Measurements from ENCODE around the gene TFEB. TPM values are rescaled to one million over a fixed set of nuclear protein-coding genes. Genes with fewer than 3 reads are reported as not detected.

TFEB gene
- total and polyA plus RNA-seq, 2 of the 8 experiments (the other 6 are each of a cell fraction or from before 2014, with no cell fraction given): 2.3 to 6.7 TPM

- DNase-seq (ENCODE audit: low read depth in 1 of 2, low spot score in 2 of 2) (no peak), FAIRE-seq (no peak)
- Histone ChIP-seq H3K18ac (ENCODE audit: extremely low read depth, low read length) (no peak overlapping the region), H3K4me1 (replicated peaks in 1 of 4; ENCODE audit: control insufficient read depth in 3 of 4, insufficient read depth in 4 of 4, low read length in 3 of 4) (peaks cover 0 to 5% (median 4%) of the 10 kb centered on the region in 4 experiments; a peak in 5 of 7 replicates), H4K20me1 (replicated peaks in 1 of 2; ENCODE audit: control insufficient read depth in 1 of 2, insufficient read depth in 2 of 2, low read length in 2 of 2) (no peaks in the 10 kb centered on the region), H3K4ac (replicated peaks; ENCODE audit: insufficient read length, low read depth, low read length) (no peak overlapping the region), H2BK5ac (ENCODE audit: low read depth, low read length) (no peak overlapping the region), H2BK120ac (replicated peaks; ENCODE audit: low read depth, low read length) (no peak overlapping the region), H2BK12ac (ENCODE audit: low read depth, low read length) (no peak overlapping the region), H3K23me2 (ENCODE audit: low read depth, low read length) (no peaks in the 10 kb centered on the region; the same call in 1 of the 2 replicates), H4K91ac (replicated peaks; ENCODE audit: insufficient read length, low read length) (no peak overlapping the region), H3K9ac (replicated peaks in 1 of 4; ENCODE audit: extremely low read depth in 1 of 4, low read depth in 3 of 4, low read length in 3 of 4) (no peak overlapping the region), H2AK5ac (ENCODE audit: low read depth, low read length) (no peak overlapping the region), H4K8ac (ENCODE audit: extremely low read depth, insufficient read depth, low read length) (peak overlapping the region; percentile 15; the same call in 1 of the 2 replicates), H3K4me3 (ENCODE audit: extremely low read depth in 1 of 4, insufficient read depth in 2 of 4, low read depth in 3 of 4, low read length in 4 of 4) (no peak overlapping the region), H2BK15ac (ENCODE audit: low read length) (no peak overlapping the region), H2BK20ac (ENCODE audit: low read length) (no peak overlapping the region), H3K79me1 (ENCODE audit: low read depth, low read length) (no peaks in the 10 kb centered on the region), H3K9me3 (ENCODE audit: insufficient read depth in 2 of 2, low read depth in 1 of 2, low read length in 1 of 2) (no peaks in the 10 kb centered on the region), H3K36me3 (ENCODE audit: control insufficient read depth in 2 of 4, insufficient read depth in 4 of 4, low read length in 3 of 4) (no peaks in the 10 kb centered on the region), H4K5ac (ENCODE audit: insufficient read length, low read depth, low read length) (no peak overlapping the region), H3K14ac (ENCODE audit: insufficient read length) (no peak overlapping the region), H2AFZ (ENCODE audit: low read length) (no peak overlapping the region), H3K27me3 (replicated peaks in 1 of 4; ENCODE audit: control insufficient read depth in 3 of 4, extremely low read depth in 1 of 4, insufficient read depth in 3 of 4, low read length in 3 of 4) (no peaks in the 10 kb centered on the region; a peak in 2 of 7 replicates), H3K4me2 (ENCODE audit: insufficient read depth in 1 of 2, low read depth in 2 of 2, low read length in 2 of 2) (no peak overlapping the region), H3K79me2 (ENCODE audit: control insufficient read depth in 1 of 2, insufficient read depth in 2 of 2, low read length in 2 of 2) (no peaks in the 10 kb centered on the region), H3K27ac (ENCODE audit: low read depth, low read length) (no peak overlapping the region), H3K23ac (ENCODE audit: insufficient read length) (no peak overlapping the region), H3K56ac (replicated peaks; ENCODE audit: insufficient read length, low read depth, low read length) (no peak overlapping the region)
- ChIA-PET POLR2A (ENCODE audit: partially characterized antibody) (interaction anchor here (0.7 kb wide), 1 partner anchor 198 kb away, joined by 3 read pairs; no protein-coding TSS in a partner anchor), CTCF (ENCODE audit: partially characterized antibody) (interaction anchor here (0.9 to 4.6 kb wide), 5 partner anchors 30 to 56 kb away, joined by 3 to 21 read pairs (median 5); no protein-coding TSS in a partner anchor)
- 86% methylated on average over 13 of the region's 13 CpGs; no CpG with 5 or more reads in 1 of the 2 experiments for WGBS, 2 experiments (ENCODE audit: extremely low coverage in 1 of 2, insufficient coverage in 1 of 2, insufficient read length in 1 of 2, insufficient replicate concordance in 2 of 2, low coverage in 1 of 2, low lambda C conversion rate in 2 of 2, missing lambda C conversion rate in 1 of 2)
- TF ChIP-seq RXRA (IDR thresholded peaks at IDR 0.05; ENCODE audit: insufficient read depth, low read depth, low read length): no peak
- TF ChIP-seq YY1 (IDR thresholded peaks at IDR 0.05; ENCODE audit: low read depth, low read length): no peak
- TF ChIP-seq BCL11A (IDR thresholded peaks at IDR 0.05; ENCODE audit: low read depth in 2 of 2, low read length in 2 of 2): no peak
- TF ChIP-seq SP2 (IDR thresholded peaks at IDR 0.05; ENCODE audit: low read length): no peak
- TF ChIP-seq KDM4A (IDR thresholded peaks at IDR 0.05; ENCODE audit: low read depth, low read length, severe bottlenecking): no peak
- TF ChIP-seq GABPA (IDR thresholded peaks at IDR 0.05; ENCODE audit: borderline replicate concordance, insufficient read depth, low read length): no peak
- no peak for TF ChIP-seq SAP30 (IDR thresholded peaks at IDR 0.05; ENCODE audit: insufficient read depth, insufficient replicate concordance, low read length)
- no peak for TF ChIP-seq SP1 (IDR thresholded peaks at IDR 0.05; ENCODE audit: low read depth, low read length)
- TF ChIP-seq TAF1 (IDR thresholded peaks at IDR 0.05; ENCODE audit: low read depth, low read length): no peak
- no peak for TF ChIP-seq SIX5 (IDR thresholded peaks at IDR 0.05; ENCODE audit: low read depth, low read length)
- no peak for TF ChIP-seq GTF2F1 (IDR thresholded peaks at IDR 0.05; ENCODE audit: borderline replicate concordance, low read depth, low read length)
These were observed 5.2 kb upstream of the TFEB start for GRCh38 chr6:41740366-41741162.
